Smooth muscle cell (in vitro differentiated cells): ENCODE data around the gene ATF7. TPM values are rescaled to one million over a fixed set of nuclear protein-coding genes. Genes with fewer than 3 reads are reported as not detected.
"Not testable (repeated sequence)": the region's sequence is repeated elsewhere in the genome, so short reads cannot be mapped to it uniquely, and the experiment has no call there.

Experiments
- DNase-seq: peaks from one replicate; lab custom pipeline; 2025; ENCODE audit not compliant: unreplicated experiment; lab: John Stamatoyannopoulos, UW
- H2AFZ ChIP-seq: fragments of 200-600 bp; sonication (generic); 2 replicates; pipeline ENCODE4 v1.6.0; 2016; ENCODE audit warnings: antibody characterized with exemption, low read depth, mild to moderate bottlenecking
- H3F3A ChIP-seq: fragments of 200-600 bp; sonication (generic); 2 replicates; pipeline ENCODE4 v1.6.0; 2017; ENCODE audit warnings: antibody characterized with exemption, low read depth
- H3K27ac ChIP-seq: fragments of 200-600 bp; sonication (generic); 2 replicates; pipeline ENCODE4 v1.5.1; 2016; ENCODE audit warnings: low read depth, mild to moderate bottlenecking
- H3K27me3 ChIP-seq: fragments of 200-600 bp; sonication (generic); 2 replicates; pipeline ENCODE4 v1.6.1; 2016; ENCODE audit warnings: low read depth, mild to moderate bottlenecking
- H3K36me3 ChIP-seq: fragments of 200-600 bp; sonication (generic); 2 replicates; pipeline ENCODE4 v1.5.1; 2016; ENCODE audit warnings: low read depth
- H3K4me1 ChIP-seq: fragments of 200-600 bp; sonication (generic); 2 replicates; pipeline ENCODE4 v1.5.1; 2016; ENCODE audit warnings: low read depth
- H3K4me2 ChIP-seq: fragments of 200-600 bp; sonication (generic); 2 replicates; pipeline ENCODE4 v1.6.0; 2016; ENCODE audit warnings: mild to moderate bottlenecking
- H3K4me3 ChIP-seq: fragments of 200-600 bp; sonication (generic); 2 replicates; pipeline ENCODE4 v1.5.1; 2016; ENCODE audit warnings: mild to moderate bottlenecking
- H3K79me2 ChIP-seq: fragments of 200-600 bp; sonication (generic); 2 replicates; pipeline ENCODE4 v1.6.0; 2016; ENCODE audit warnings: low read depth, mild to moderate bottlenecking
- H3K9ac ChIP-seq: fragments of 200-600 bp; sonication (generic); 2 replicates; pipeline ENCODE4 v1.6.0; 2016; ENCODE audit warnings: low read depth
- H3K9me3 ChIP-seq: fragments of 200-600 bp; sonication (generic); replicated peaks from 2 replicates; pipeline ENCODE4 v1.5.1; 2016; ENCODE audit warnings: low read depth
- H4K20me1 ChIP-seq: fragments of 200-600 bp; sonication (generic); 2 replicates; pipeline ENCODE4 v1.6.0; 2016; ENCODE audit warnings: low read depth
- CTCF ChIP-seq: fragments of 200-600 bp; sonication (generic); IDR thresholded peaks from 2 replicates; pipeline ENCODE4 v1.5.1; 2017; ENCODE audit warnings: borderline replicate concordance, mild to moderate bottlenecking, antibody characterized with exemption; ENCODE audit not compliant: insufficient read depth, poor library complexity, severe bottlenecking
- WGBS: methylation state at CpG from one replicate; pipeline ENCODE4 v1.1.7; 2016; ENCODE audit warnings: low lambda C conversion rate; 5-methylcytosine and 5-hydroxymethylcytosine counted together
- polyA plus RNA-seq: library from polyadenylated mRNA; unstranded; fragments of >200 nt; fragmentation: Nextera tagmentation; extraction: Ambion mirVana; gene quantifications from 2 replicates; pipeline ENCODE4 v1.2.1, GENCODE V29; 2016
- total RNA-seq: library from RNA; depleted of rRNA; stranded (reverse); fragments of >200 nt; gene quantifications from 2 replicates; pipeline ENCODE4 v1.2.3, GENCODE V29; 2014

Gene ATF7
- total and polyA plus RNA-seq, 2 experiments from 2014 or later = 15.2 to 28.5 TPM

- 71% methylated on average over 6 of the region's 6 CpGs for WGBS
- H3K4me2 ChIP-seq = no peak overlapping the region
- no peaks in the 10 kb centered on the region for H3F3A ChIP-seq
- no peaks in the 10 kb centered on the region for H3K9me3 ChIP-seq
- peaks cover 29% of the 10 kb centered on the region for H4K20me1 ChIP-seq
- no peak for TF ChIP-seq CTCF
- H3K9ac ChIP-seq = no peak overlapping the region
- no peak overlapping the region for H3K4me3 ChIP-seq
- peaks cover 5% of the 10 kb centered on the region for H3K79me2 ChIP-seq
- peak overlapping the region; percentile 34 for H3K27ac ChIP-seq
- H2AFZ ChIP-seq = no peak overlapping the region
- H3K36me3 ChIP-seq = no peaks in the 10 kb centered on the region
- no peak for DNase-seq
- H3K27me3 ChIP-seq = no peaks in the 10 kb centered on the region
- H3K4me1 ChIP-seq = peaks cover 11% of the 10 kb centered on the region
Measured at GRCh38 chr12:53567961-53568808, 58.0 kb downstream of the ATF7 start.

- H3K27me3 ChIP-seq, H3K79me2 ChIP-seq, H3K9ac ChIP-seq, H3K9me3 ChIP-seq, H2AFZ ChIP-seq, H3K27ac ChIP-seq, DNase-seq, H3K4me2 ChIP-seq, H3F3A ChIP-seq, H3K36me3 ChIP-seq, H3K4me3 ChIP-seq: not testable (repeated sequence)
- peaks cover 35% of the 10 kb centered on the region for H4K20me1 ChIP-seq
- 91% methylated on average over 5 of the region's 5 CpGs for WGBS
- peaks cover 11% of the 10 kb centered on the region for H3K4me1 ChIP-seq
Measured at GRCh38 chr12:53565376-53565775, 60.8 kb downstream of the ATF7 start.

GRCh38 chr12:53564941-53565340, 61.2 kb downstream of the ATF7 start:
- Histone ChIP-seq H3K36me3 (no peaks in the 10 kb centered on the region), H3K9ac (no peak overlapping the region), H2AFZ (no peak overlapping the region), H3F3A (peaks cover 6% of the 10 kb centered on the region), H4K20me1 (peaks cover 34% of the 10 kb centered on the region), H3K9me3 (no peaks in the 10 kb centered on the region), H3K4me1 (peaks cover 11% of the 10 kb centered on the region), H3K27me3 (no peaks in the 10 kb centered on the region), H3K27ac (no peak overlapping the region), H3K79me2 (peaks cover 4% of the 10 kb centered on the region), H3K4me3 (no peak overlapping the region), H3K4me2 (no peak overlapping the region)
- TF ChIP-seq CTCF = no peak
- no peak for DNase-seq

- H4K20me1 ChIP-seq = peaks cover 28% of the 10 kb centered on the region
- 83% methylated on average over 2 of the region's 2 CpGs for WGBS
- TF ChIP-seq CTCF = no peak
Measured at GRCh38 chr12:53564278-53564677, 61.9 kb downstream of the ATF7 start.

More at GRCh38 chr12:53564278-53564677, 61.9 kb downstream of the ATF7 start:
- H3K79me2 ChIP-seq = peaks cover 4% of the 10 kb centered on the region
- no peak overlapping the region for H3K27ac ChIP-seq
- no peak overlapping the region for H3K4me3 ChIP-seq
- peaks cover 6% of the 10 kb centered on the region for H3F3A ChIP-seq
- no peak overlapping the region for H3K4me2 ChIP-seq
- no peak for DNase-seq
- no peak overlapping the region for H3K9ac ChIP-seq
- no peak overlapping the region for H2AFZ ChIP-seq
- H3K4me1 ChIP-seq = peaks cover 9% of the 10 kb centered on the region
- no peaks in the 10 kb centered on the region for H3K27me3 ChIP-seq
- H3K9me3 ChIP-seq = no peaks in the 10 kb centered on the region
- no peaks in the 10 kb centered on the region for H3K36me3 ChIP-seq
